KG1 (cell line): ENCODE data around the gene DSCAML1.

ENCODE experiments used
- DNase-seq: peaks from one replicate; lab custom pipeline; 2025; lab: John Stamatoyannopoulos, UW

DSCAML1 gene

GRCh38 chr11:117724104-117724503 is 72.9 kb downstream of the DSCAML1 start:
- DNase-seq, result no peak

GRCh38 chr11:117723277-117724024 is 73.6 kb downstream of the DSCAML1 start:
- DNase-seq, result no peak

DNA sequence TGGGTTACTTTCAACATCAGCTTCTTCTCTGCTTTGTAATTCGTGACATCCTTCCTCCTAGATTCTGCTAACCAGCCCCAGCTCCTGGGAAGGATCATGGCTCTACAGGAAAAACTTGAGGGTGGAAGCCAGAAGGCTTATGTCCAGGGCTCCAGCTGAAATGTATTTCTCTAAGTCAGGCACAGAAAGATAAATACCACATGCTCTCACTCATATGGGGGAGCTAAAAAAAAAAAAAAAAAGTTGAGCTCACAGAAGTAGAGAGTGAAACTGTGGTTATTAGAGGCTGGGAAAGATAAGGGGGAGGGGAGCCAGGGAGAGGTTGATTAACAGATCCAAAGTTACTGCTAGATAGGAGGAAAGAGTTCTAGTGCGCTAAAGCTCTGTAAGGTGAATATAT is 74.9 kb downstream of the DSCAML1 start:
- no peak for DNase-seq

DNA sequence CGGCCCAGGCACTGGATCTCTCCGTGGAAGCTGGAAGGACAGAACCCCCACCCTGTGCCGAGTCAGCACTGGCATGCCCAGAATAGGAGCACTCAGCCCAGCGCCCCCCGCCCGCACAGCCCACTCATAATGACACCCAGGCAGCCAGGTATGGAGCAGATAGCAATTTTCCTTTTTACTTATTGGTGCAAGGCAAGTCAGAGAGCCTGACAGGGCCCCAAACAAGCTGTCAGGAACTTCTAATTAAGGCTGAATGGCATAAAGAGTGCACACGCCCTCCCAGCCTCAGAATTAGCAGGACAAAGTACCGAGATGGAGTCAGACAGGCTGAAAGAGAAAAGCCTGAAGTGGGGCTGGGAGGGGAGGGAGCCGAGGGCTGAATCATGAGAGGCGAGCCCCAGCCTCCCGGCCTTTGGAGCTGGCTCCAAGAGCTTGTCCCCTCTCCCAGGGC is 76.9 kb downstream of the DSCAML1 start:
- DNase-seq, result no peak

- DNase-seq, result no peak
Observed at GRCh38 chr11:117719480-117719879, 77.5 kb downstream of the DSCAML1 start.

GRCh38 chr11:117717485-117718314 is 79.3 kb downstream of the DSCAML1 start:
- no peak for DNase-seq

DNA sequence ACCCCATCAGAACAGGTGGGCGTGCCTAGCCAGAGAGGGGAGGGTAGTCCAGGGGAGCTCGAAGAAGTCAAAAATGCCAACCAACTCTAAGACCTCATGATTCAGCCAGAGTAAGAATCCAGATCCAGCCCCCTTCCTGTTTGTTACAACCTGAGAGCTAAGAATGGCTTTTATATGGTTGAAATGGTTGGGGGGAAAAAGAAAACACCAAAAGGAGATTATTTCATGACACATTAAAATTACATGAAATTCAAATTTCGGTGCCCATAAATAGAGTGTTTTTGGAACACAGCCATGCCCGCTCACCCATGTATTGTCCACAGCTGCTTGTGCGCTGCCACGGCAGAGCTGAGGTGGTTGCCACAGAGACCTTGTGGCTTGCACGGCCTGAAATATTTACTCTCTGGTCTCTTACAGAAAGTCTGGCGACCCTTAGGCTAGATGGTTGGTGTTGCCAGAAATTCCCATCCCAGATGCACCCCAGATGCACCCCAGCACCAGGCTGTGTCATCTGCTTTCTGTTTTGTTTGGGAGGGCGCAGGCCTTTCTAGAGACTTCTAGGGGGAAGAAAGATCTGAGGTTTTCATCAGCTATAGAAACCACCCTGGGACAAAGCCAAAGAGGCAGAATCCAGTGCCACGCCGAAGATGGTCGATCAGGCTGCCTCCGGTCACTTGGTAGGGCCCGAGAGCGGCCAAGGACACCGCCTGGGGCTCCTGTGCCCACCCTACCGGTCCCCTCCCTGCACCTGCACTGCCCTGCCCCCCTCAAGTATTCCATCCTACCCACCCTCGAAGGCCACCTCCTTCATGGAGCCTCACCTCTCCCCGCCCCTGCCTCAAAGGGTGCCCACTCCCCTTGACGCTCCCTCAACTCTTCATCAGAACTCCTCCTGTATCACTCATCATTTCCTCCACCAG is 80.2 kb downstream of the DSCAML1 start:
- DNase-seq, result no peak

DNA sequence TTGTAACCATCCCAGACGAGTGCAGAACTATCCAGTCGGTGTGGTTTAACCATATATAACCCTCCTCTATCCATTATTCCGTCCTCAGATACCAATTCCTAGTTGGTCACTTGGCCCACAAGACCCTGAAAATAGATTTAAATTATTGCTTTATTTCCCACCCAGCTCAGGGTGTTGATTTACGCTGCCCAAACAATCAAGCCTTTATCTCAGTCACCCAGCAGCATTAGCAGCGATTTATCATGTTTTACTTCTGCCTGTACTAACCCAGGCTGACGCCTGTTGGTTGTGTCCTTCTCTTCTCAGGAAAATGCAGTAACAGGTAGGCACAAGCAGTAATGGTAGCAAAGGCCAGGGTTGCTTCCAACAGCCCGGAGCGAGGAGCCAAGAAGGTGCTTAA is 81.2 kb downstream of the DSCAML1 start:
- no peak for DNase-seq

DNA sequence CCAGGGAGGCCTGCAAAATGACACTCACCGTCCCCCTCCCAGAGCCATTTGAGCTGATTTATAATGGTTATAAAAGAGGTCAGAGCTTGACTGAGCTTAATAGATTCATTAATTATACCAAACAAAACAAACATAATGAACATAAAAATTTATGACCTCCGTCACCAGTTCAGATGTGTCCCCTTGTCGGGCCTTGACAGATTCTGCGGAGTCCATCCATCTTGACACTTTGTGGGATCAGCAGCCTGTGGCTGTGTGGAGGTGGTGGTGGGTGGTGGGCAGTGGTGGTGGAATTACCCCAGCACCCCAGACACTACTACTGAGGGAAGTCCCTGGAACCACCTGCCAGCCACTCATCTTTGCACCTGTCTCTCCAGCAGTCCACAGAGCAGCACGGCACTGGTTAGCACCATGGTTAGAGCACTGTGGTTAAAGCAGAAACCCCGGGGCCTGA is 83.5 kb downstream of the DSCAML1 start:
- DNase-seq, result no peak

DNA sequence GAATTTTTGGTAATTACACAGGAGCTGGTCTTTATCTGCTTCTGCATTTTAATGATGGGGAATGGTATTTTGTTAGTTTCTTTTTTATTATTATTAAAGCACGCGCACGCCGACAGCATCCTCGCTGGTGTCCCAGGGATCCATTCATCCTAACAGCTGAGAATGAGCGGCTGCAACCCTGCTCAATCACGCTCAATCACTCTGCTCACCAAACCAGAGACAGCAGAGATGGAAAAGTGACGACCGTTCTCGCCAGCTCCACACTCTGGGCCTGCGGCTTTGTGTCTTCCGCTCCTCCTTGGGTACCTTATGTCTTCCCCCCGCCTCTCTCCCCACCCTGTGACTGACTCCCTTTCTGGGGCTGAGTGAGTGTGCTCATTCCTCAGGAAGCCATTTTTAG is 84.5 kb downstream of the DSCAML1 start:
- no peak for DNase-seq

GRCh38 chr11:117711331-117711730 is 85.7 kb downstream of the DSCAML1 start:
- DNase-seq, result no peak

DNA sequence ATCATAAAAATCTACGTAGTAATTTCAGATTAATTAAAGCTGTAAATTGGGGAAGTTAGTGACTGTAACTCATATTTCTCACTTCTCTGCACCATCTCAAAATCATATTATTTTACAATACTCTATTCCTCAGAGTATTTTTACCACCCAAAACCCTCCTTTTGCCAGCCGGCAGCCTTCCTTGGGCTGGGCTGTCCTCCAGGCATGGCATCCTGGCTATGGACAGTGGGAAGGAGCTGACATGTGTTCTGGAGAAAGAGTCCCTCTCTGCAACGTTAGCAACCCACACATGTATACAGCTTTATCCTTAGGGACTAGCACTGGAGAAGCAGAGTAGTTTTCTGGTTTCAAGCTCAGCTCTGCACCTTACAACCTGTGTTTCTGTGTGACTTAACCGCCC is 86.8 kb downstream of the DSCAML1 start:
- no peak for DNase-seq

DNA sequence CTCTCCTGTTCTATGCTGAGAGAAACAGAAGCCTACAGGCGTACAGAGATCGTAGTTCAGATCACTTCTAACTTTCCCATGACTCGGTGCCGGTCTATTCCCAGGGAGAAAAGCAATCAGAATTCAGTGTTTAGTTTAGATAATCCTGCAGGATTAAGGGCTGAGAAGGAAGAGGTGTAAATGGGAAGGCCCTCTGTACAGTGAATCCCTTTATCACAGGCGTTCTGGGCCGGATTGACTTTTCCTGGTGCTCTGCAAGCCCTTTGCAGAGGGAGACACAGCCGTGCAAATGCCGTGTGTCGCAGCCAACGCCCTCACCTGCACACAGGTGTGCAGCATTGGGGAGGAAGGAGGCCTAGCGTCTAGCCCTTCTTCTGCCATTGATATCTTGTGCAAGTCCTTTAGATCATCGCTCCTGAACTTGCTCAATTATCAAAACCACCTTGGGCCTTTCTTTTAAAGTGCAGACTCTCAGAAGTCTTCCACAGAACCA is 90.6 kb downstream of the DSCAML1 start:
- DNase-seq, result no peak

GRCh38 chr11:117705866-117706265 is 91.2 kb downstream of the DSCAML1 start:
- no peak for DNase-seq

DNA sequence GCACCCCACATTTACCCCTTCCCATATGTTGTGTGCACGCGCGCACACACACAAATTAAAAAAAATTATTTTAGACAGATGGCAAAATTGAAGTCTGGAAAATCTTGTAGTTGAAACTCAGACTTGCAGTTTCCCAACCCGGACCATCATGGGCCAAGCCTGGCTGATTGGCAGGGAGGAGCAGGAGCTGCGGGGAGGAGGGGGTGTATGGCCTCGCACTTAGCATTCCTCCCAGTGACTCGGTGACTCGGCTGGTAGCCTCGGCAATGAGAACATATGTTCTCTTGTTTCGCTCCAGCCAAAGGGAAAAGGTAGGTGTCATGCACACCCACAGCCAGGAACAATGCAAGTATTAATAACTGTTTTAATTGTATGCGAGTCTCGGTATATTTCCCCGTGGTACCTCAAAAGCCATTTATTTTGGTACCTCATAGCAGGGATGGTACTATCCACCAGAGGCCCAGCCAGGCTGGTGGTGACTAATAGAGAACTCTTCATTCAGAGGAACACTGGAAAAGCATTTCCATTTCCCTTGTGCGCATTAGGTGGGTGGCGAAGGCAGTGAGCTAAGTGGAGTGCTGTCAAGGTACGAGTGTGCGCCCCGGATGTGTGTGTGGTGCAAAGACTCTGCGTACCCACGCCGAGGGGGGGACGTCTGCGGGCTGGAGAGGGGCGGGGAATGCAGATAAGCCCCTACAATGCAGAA is 92.5 kb downstream of the DSCAML1 start:
- DNase-seq, result no peak

DNA sequence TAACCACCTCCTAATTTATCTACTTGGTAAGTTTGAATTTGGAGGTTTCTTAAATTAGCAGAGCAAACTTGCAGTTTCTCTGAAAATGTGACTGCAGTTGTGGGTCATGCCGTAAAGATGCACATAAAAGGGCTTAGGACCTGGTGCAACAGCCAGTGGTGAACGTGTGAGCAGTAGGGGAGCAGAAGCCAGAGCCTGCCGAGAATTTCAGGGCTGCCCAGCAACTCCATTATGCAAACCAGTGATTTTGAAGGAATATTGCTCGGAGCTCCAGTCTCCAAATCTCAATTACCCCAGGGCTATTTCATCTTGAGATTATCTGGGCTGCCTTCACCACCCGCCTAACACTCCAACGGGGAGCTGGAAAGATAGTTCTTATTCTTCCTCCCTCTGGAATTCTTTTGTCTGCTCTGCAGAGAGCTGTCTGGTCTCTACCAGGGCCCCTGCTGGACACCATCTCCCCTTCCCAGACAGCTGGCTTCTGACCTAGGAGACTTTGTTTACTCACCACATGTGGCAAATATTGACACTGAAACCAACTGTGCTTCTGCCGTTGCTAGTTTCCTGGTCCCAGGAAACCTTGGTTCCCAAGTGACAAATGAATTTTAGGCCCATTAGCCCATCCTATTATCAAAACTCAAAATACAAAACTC is 93.9 kb downstream of the DSCAML1 start:
- DNase-seq, result no peak

- DNase-seq, result no peak
Observed at GRCh38 chr11:117701781-117702180, 95.2 kb downstream of the DSCAML1 start.

DNA sequence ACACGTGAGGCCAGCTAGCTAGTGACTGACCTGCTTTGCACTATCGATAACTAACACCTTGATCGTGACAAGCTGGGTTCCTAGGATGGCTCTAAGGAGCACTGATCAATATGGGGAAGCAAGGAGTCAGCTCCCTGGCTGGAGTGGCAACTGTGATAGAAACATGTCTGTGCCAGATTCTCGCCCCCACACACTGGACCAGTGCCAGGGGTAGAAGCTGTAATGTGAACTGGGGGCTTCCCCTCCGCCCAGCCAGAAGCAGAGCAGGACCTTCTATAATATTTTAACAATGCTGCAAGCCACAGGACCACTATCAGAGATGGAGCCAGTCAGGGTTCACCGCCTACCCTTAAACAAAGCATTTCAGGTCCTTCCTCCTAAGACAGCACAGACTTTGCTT is 96.5 kb downstream of the DSCAML1 start:
- DNase-seq, result no peak

DNA sequence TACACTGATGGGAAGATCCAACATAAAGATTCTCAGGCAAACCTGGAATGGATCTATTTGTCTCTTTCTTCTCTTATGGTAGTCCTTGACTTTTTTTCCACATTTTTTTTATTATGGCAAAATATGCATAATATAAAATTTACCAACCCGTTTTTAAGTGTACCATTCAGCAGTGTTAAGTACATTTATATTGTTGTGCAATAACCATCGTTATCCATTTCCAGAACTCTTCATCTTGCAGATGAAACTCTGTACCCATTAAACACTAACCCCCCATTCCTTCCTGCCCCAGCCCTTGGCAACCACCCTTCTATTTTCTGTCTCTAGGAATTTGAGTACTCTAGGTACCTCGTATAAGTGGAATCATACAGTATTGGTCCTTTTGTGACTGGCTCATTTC is 99.7 kb downstream of the DSCAML1 start:
- DNase-seq, result no peak

DNA sequence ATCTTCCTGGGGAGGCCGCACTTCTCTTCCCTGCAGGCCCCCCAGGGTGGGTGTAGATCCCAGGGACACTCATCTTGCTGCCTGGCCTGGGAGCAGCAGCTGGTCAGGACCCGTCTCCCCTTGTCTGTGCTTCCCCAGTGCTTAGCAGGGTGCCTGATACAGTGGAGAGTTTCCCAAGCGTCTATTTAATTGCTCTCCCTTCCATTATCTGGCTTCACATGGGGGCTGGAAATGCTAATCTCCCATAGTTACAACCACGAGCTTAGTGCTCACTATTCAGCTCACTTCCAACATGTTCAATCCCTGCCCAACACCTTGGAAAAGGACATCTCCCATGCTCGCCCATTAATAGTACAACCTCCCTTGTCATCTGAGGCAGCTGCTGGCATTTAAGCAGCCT is 100.5 kb downstream of the DSCAML1 start:
- no peak for DNase-seq

GRCh38 chr11:117693344-117693743 is 103.7 kb downstream of the DSCAML1 start:
- no peak for DNase-seq
